Endodermal cell (in vitro differentiated cells): Measurements from ENCODE around the gene TMX1. TPM values are rescaled to one million over a fixed set of nuclear protein-coding genes. Genes with fewer than 3 reads are reported as not detected.

Source experiments
- DNase-seq: peaks from one replicate; pipeline ENCODE4 v3.0.0-alpha.2; 2017
- H3K27ac ChIP-seq: 2 replicates; pipeline ENCODE4 v1.5.1; 2013; ENCODE audit warnings: mild to moderate bottlenecking, low read depth, low read length, moderate library complexity
- H3K27me3 ChIP-seq: 2 replicates; pipeline ENCODE4 v1.6.1; 2013; ENCODE audit warnings: mild to moderate bottlenecking, low read length, moderate library complexity; ENCODE audit not compliant: insufficient read depth, control insufficient read depth, poor library complexity, severe bottlenecking
- H3K36me3 ChIP-seq: 2 replicates; pipeline ENCODE4 v1.7.0; 2013; ENCODE audit warnings: mild to moderate bottlenecking, low read length, moderate library complexity; ENCODE audit not compliant: control insufficient read depth, insufficient read depth
- H3K4me1 ChIP-seq: one replicate; pipeline ENCODE4 v1.7.0; 2013; ENCODE audit warnings: low read length; ENCODE audit not compliant: control insufficient read depth, insufficient read depth
- H3K4me3 ChIP-seq: 2 replicates; pipeline ENCODE4 v1.5.1; 2013; ENCODE audit warnings: mild to moderate bottlenecking, low read length, moderate library complexity
- H3K9ac ChIP-seq: 2 replicates; pipeline ENCODE4 v1.6.1; 2013; ENCODE audit warnings: mild to moderate bottlenecking, low read length, moderate library complexity; ENCODE audit not compliant: poor library complexity, severe bottlenecking; ENCODE audit errors: extremely low read depth
- H3K9me3 ChIP-seq: 2 replicates; pipeline ENCODE4 v1.6.1; 2013; ENCODE audit warnings: mild to moderate bottlenecking, low read length, moderate library complexity; ENCODE audit not compliant: control insufficient read depth
- H3K27ac Mint-ChIP-seq: 2 replicates; pipeline ENCODE4 v1.8.0; 2020; ENCODE audit warnings: mixed read lengths
- H3K27me3 Mint-ChIP-seq: 2 replicates; pipeline ENCODE4 v1.8.0; 2021; ENCODE audit warnings: mild to moderate bottlenecking, mixed read lengths; ENCODE audit not compliant: insufficient read depth
- H3K36me3 Mint-ChIP-seq: 2 replicates; pipeline ENCODE4 v1.8.0; 2020; ENCODE audit warnings: low read depth, mixed read lengths
- H3K4me1 Mint-ChIP-seq: 2 replicates; pipeline ENCODE4 v1.8.0; 2020; ENCODE audit warnings: mixed read lengths
- H3K4me3 Mint-ChIP-seq: 2 replicates; pipeline ENCODE4 v1.8.0; 2020; ENCODE audit warnings: mild to moderate bottlenecking, moderate library complexity, mixed read lengths
- H3K9me3 Mint-ChIP-seq: 2 replicates; pipeline ENCODE4 v1.8.0; 2020; ENCODE audit warnings: mild to moderate bottlenecking, mixed read lengths
- WGBS, 2 experiments: methylation state at CpG; one replicate each; pipeline versions ENCODE4 v1.1.5 to v1.1.7; 2013; ENCODE audit warnings: missing lambda C conversion rate in 2 of 2, mixed read lengths in 1 of 2; ENCODE audit not compliant: insufficient coverage in 1 of 2, insufficient read length in 1 of 2; 5-methylcytosine and 5-hydroxymethylcytosine counted together
- total RNA-seq, 2 donors: library from RNA; stranded (reverse); fragmentation: NEBNext Ultra II Directional in 1 of 2; extraction: Animal tissue kit (Norgen Biotek cat#: 25700) in 1 of 2; gene quantifications; 2 replicates in 1 of 2; 3 replicates in 1 of 2; pipeline ENCODE4 v1.2.1, GENCODE V29; 2021
- TF ChIP-seq, protein P1 (sequence below): fragments of 200-600 bp; sonication (generic); conservative IDR thresholded peaks from 2 replicates; pipeline ENCODE4 v1.5.0; 2021; ENCODE audit warnings: antibody characterized with exemption, mild to moderate bottlenecking

Gene TMX1
- total RNA-seq, 2 donors from 2014 or later, result 28.8 to 36.1 TPM

DNA sequence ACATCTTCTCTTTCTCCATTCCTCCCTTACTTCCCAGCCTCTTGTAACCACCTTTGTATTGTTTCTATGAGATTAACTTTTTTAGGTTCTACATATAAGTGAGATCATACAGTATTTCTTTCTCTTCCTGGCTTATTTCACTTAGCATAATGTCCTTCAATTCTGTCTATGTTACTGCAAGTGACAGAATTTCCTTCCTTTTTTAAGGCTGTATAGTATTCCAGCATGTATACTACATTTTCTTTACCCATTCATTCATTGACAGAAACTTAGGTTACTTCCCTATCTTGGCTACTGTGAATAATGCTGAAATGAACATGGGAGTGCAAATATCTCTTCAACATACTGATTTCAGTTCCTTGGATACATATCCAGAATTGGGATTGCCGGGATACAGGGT, 18.2 kb downstream of the TMX1 start:
- Histone ChIP-seq H3K4me3 (no peak overlapping the region), H3K36me3 (peaks cover 52% of the 10 kb centered on the region), H3K27me3 (no peaks in the 10 kb centered on the region), H3K27ac (no peak overlapping the region), H3K9ac (no peak overlapping the region), H3K4me1 (no peaks in the 10 kb centered on the region), H3K9me3 (peaks cover 9% of the 10 kb centered on the region)
- Mint-ChIP-seq H3K4me3 (no peak overlapping the region), H3K27me3 (no peaks in the 10 kb centered on the region), H3K4me1 (peaks cover 6% of the 10 kb centered on the region), H3K9me3 (peaks cover 6% of the 10 kb centered on the region), H3K36me3 (peaks cover 46% of the 10 kb centered on the region), H3K27ac (no peak overlapping the region)
- DNase-seq, result no peak
- TF ChIP-seq, protein P1, sequence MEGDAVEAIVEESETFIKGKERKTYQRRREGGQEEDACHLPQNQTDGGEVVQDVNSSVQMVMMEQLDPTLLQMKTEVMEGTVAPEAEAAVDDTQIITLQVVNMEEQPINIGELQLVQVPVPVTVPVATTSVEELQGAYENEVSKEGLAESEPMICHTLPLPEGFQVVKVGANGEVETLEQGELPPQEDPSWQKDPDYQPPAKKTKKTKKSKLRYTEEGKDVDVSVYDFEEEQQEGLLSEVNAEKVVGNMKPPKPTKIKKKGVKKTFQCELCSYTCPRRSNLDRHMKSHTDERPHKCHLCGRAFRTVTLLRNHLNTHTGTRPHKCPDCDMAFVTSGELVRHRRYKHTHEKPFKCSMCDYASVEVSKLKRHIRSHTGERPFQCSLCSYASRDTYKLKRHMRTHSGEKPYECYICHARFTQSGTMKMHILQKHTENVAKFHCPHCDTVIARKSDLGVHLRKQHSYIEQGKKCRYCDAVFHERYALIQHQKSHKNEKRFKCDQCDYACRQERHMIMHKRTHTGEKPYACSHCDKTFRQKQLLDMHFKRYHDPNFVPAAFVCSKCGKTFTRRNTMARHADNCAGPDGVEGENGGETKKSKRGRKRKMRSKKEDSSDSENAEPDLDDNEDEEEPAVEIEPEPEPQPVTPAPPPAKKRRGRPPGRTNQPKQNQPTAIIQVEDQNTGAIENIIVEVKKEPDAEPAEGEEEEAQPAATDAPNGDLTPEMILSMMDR, result no peak
- WGBS, 2 experiments, result 100% methylated on average over 1 of the region's 1 CpG; no CpG with 5 or more reads in 1 of the 2 experiments

DNA sequence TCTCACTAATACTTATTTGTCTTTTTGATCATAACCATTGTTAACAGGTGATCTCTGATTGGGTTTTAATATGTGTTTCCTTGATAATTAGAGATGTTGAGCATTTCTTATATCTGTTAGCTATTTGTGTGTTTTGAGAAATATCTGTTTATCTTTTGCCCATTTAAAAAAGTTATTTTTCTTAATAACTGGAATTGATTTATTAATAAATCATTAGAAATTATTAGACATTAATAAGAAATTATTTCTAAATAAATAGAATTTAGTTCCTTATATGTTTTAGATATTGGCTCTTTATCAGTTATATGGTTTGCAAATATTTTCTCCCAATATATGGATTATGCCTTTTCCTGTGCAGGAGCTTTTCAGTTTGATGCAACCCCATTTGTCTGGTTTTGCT, 18.7 kb downstream of the TMX1 start:
- H3K4me3 ChIP-seq, result no peak overlapping the region
- no peak overlapping the region for H3K27ac ChIP-seq
- peaks cover 9% of the 10 kb centered on the region for H3K9me3 ChIP-seq
- Mint-ChIP-seq H3K4me1 (peaks cover 6% of the 10 kb centered on the region), H3K9me3 (peaks cover 6% of the 10 kb centered on the region), H3K27ac (no peak overlapping the region), H3K4me3 (no peak overlapping the region), H3K36me3 (peaks cover 41% of the 10 kb centered on the region), H3K27me3 (no peaks in the 10 kb centered on the region)
- H3K27me3 ChIP-seq, result no peaks in the 10 kb centered on the region
- DNase-seq, result no peak
- TF ChIP-seq, protein P1, result no peak
- no peaks in the 10 kb centered on the region for H3K4me1 ChIP-seq
- peaks cover 47% of the 10 kb centered on the region for H3K36me3 ChIP-seq
- no peak overlapping the region for H3K9ac ChIP-seq

DNA sequence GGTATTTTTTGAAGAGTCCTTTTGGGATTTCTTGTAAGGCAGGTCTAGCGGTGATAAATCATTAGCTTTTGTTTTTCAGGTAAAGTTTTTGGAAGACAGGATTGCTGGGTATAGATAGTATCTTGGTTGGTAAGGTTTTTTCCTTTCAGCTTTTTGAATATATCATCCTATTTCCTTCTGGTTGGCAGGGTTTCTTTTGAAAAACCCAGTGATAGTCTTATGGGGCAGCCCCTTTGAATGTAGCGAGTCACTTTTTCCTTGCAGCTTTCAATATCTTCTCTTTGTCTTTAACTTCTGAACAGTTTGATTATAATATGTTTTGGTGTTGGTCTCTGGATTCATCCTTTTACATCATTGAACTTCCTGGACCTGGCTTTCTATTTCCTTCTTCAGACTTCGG, 20.2 kb downstream of the TMX1 start:
- Histone ChIP-seq H3K9ac (no peak overlapping the region), H3K4me1 (no peaks in the 10 kb centered on the region), H3K27me3 (no peaks in the 10 kb centered on the region), H3K27ac (no peak overlapping the region), H3K4me3 (no peak overlapping the region), H3K36me3 (peaks cover 33% of the 10 kb centered on the region), H3K9me3 (peaks cover 9% of the 10 kb centered on the region)
- WGBS, 2 experiments, result 94 to 100% methylated on average over 2 to 3 of the region's 3 CpGs
- H3K36me3 Mint-ChIP-seq, result peaks cover 31% of the 10 kb centered on the region
- H3K4me1 Mint-ChIP-seq, result peaks cover 6% of the 10 kb centered on the region
- no peak for DNase-seq
- no peaks in the 10 kb centered on the region for H3K27me3 Mint-ChIP-seq
- no peak overlapping the region for H3K4me3 Mint-ChIP-seq
- peaks cover 6% of the 10 kb centered on the region for H3K9me3 Mint-ChIP-seq
- TF ChIP-seq, protein P1, result no peak
- peak overlapping the region; percentile 36 for H3K27ac Mint-ChIP-seq
